ENCODE data around the gene KCMF1.

Gene KCMF1

GRCh38 chr2:85032621-85033020, 61.7 kb downstream of the KCMF1 start:
- no peak for DNase-seq

- no peak for DNase-seq
Measured at GRCh38 chr2:85033388-85033787, 62.4 kb downstream of the KCMF1 start.

GRCh38 chr2:85034158-85034557, 63.2 kb downstream of the KCMF1 start:
- no peak for DNase-seq

GRCh38 chr2:85037622-85038021, 66.7 kb downstream of the KCMF1 start:
- DNase-seq, result no peak

- no peak for DNase-seq
Measured at GRCh38 chr2:85042330-85042729, 71.4 kb downstream of the KCMF1 start.

GRCh38 chr2:85048534-85048933, 77.6 kb downstream of the KCMF1 start:
- DNase-seq, result no peak

- no peak for DNase-seq
Measured at GRCh38 chr2:85049236-85049635, 78.3 kb downstream of the KCMF1 start.

GRCh38 chr2:85053802-85054201, 82.8 kb downstream of the KCMF1 start:
- no peak for DNase-seq

GRCh38 chr2:85057226-85057962, 86.4 kb downstream of the KCMF1 start:
- DNase-seq, result no peak

- no peak for DNase-seq
Measured at GRCh38 chr2:85061896-85062295, 90.9 kb downstream of the KCMF1 start.

- no peak for DNase-seq
Measured at GRCh38 chr2:85062565-85062964, 91.6 kb downstream of the KCMF1 start.

- no peak for DNase-seq
Measured at GRCh38 chr2:85063981-85064599, 93.1 kb downstream of the KCMF1 start.

- no peak for DNase-seq
Measured at GRCh38 chr2:85064927-85065577, 94.1 kb downstream of the KCMF1 start.

- no peak for DNase-seq
Measured at GRCh38 chr2:85066006-85066740, 95.2 kb downstream of the KCMF1 start.

- DNase-seq, result peak; percentile 78
Measured at GRCh38 chr2:85066874-85067351, 96.0 kb downstream of the KCMF1 start.

- DNase-seq, result no peak
Measured at GRCh38 chr2:85071096-85071495, 100.1 kb downstream of the KCMF1 start.

- no peak for DNase-seq
Measured at GRCh38 chr2:85073033-85073432, 102.1 kb downstream of the KCMF1 start.

- no peak for DNase-seq
Measured at GRCh38 chr2:85076618-85077274, 105.8 kb downstream of the KCMF1 start.

- no peak for DNase-seq
Measured at GRCh38 chr2:85077859-85078419, 107.0 kb downstream of the KCMF1 start.

GRCh38 chr2:85078536-85078935, 107.6 kb downstream of the KCMF1 start:
- DNase-seq, result no peak

- DNase-seq, result no peak
Measured at GRCh38 chr2:85083092-85083491, 112.1 kb downstream of the KCMF1 start.

- no peak for DNase-seq
Measured at GRCh38 chr2:85085563-85085962, 114.6 kb downstream of the KCMF1 start.
